OCI-LY3 (cell line): ENCODE measurements around the gene TMX4.

Source experiments
- CTCF ChIP-seq: fragments of 200-600, 300-600 bp; sonication (generic); IDR thresholded peaks from 2 replicates; pipeline ENCODE4 v1.5.1; 2014; ENCODE audit warnings: antibody characterized with exemption, low read length, low read depth
- EZH2phosphoT487 ChIP-seq: fragments of 200-600 bp; shearing (Covaris generic); IDR thresholded peaks from 2 replicates; pipeline ENCODE4 v1.6.1; 2018; ENCODE audit warnings: antibody characterized with exemption, mixed run types, low read depth

- TF ChIP-seq CTCF: no peak
- no peak for TF ChIP-seq EZH2phosphoT487
Observed at GRCh38 chr20:7967199-7967844, 52.2 kb downstream of the TMX4 start.
